ENCODE data around the gene CCDC159.
"Not testable (repeated sequence)": the region's sequence is repeated elsewhere in the genome, so short reads cannot be mapped to it uniquely, and the experiment has no call there.

CCDC159 gene

DNA sequence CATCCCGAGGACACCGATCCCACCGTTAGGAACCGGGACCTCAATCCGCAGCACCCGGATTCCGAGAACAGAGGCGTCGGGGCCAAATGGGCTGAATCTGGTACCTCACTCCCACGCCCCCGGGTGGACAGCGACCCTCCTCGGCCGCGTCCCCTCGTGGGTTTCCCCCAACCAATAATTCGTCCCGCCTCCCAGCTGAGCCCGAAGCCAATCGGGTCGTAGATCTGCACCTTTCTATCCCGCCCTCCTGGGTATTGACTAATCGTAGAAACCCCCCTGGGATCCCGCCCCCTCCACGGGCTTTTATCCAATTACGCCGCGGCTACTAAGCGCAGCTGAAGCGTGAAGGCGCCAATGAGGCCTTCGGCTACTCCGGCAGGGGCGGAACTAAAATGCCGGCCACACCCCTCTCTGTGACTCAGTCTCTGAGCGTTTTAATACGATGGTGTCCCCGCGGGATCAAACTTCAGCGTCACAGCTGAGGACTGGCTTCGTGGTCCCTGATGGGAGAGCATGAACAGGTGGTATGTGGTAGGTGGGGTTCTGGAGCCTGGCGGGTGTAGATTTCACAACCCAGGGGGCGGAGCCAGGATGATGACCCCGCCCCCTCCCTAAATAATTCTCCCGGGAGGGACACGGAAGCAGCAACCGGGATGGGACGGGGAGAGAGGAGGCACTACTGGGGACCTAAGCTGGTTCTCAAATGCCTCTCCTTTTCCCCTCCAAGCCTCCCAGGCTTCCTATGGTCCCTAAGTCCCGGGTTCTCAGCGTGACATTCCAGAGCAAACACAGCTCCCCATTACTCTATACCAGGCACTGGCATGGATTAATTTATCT is at the start of gene CCDC159, which contains the start of gene TMEM205:
Gene CCDC159 (plus strand): TSS at position 416 of the 837 bp plus-strand sequence. CDS start 88 bp downstream, at position 504.
Gene TMEM205 (minus strand): TSS at position 165 of the 837 bp plus-strand sequence. CDS start 649 bp downstream, outside the sequence.
- H3K4me1 ChIP-seq (ENCODE audit: insufficient read depth, low read length), result no peaks in the 10 kb centered on the region
- H3K36me3 ChIP-seq (ENCODE audit: insufficient read depth, low read length), result peaks cover 4% of the 10 kb centered on the region; the same call in 1 of the 2 replicates
- peak within 1 kb of the TSS; percentile 70 for H3K9ac ChIP-seq (ENCODE audit: low read depth, low read length)
- no peaks in the 10 kb centered on the region for H3K9me3 ChIP-seq (ENCODE audit: control insufficient read depth, insufficient read depth, low read length)

DNA sequence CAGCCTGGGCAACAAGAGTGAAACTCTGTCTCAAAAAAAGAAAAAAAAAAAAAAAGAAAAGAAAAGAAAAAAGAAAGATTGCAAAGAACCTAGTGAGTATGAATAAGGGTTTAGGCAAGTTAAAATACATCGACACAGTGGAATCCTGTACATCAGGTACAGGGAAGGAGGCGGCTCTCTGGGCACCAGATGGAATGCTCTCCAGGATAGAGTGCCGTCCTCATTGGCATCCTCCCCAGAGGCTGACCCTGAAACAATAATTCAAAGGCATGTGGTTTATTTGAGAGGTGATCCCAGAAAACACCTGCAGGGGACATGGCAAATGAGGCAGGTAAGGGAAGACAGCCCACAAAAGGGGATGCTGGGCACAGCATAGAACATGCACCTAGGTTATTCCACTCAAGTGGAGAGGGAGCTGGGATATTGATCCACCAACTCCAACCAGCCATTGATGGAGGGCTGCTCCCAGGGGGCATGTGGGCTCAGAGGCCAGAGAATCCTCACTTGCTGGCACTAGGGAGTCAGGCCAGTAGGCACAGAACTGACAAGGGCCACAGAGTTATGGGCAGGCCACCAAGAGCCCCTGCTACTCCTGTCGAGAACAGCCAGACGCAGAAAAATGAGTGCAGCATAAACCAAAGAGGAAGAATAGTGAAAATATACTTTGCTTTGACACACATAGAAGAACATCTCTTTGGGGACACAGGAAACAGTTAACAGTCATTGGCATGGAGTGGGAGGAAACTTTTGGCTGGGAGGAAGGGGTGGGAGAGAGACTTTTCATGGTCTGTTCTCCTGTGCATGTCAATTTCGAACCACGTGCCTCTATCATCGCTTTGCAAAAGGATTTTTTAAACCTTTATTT is 46.1 kb upstream of the CCDC159 start:
- Histone ChIP-seq H3K9ac (ENCODE audit: low read depth, low read length) (no peak overlapping the region), H3K9me3 (ENCODE audit: control insufficient read depth, insufficient read depth, low read length) (no peaks in the 10 kb centered on the region), H3K4me1 (ENCODE audit: insufficient read depth, low read length) (no peaks in the 10 kb centered on the region), H3K36me3 (ENCODE audit: insufficient read depth, low read length) (no peaks in the 10 kb centered on the region)

- Histone ChIP-seq H3K36me3 (ENCODE audit: insufficient read depth, low read length) (no peaks in the 10 kb centered on the region), H3K4me1 (ENCODE audit: insufficient read depth, low read length) (no peaks in the 10 kb centered on the region), H3K9me3 (ENCODE audit: control insufficient read depth, insufficient read depth, low read length) (no peaks in the 10 kb centered on the region), H3K9ac (ENCODE audit: low read depth, low read length) (no peak overlapping the region)
These were observed 45.6 kb upstream of the CCDC159 start for GRCh38 chr19:11300811-11301120.

DNA sequence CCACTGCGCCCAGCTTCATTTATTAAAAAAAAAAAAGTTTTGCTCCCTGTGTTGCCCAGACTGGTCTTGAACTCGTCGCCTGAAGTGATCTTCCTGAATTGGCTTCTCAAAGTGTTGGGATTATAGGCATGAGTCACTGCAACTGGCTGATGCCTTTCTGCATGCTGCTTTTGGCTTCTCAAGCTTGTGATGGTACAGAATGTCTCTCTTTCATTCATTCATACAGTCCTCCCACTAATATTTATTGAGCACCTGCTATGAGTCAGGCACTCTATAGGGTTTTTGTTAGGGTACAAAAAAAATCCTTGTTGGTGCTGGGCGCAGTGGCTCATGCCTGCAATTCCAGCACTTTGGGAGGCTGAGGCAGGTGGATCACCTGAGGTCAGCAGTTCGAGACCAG is 41.4 kb upstream of the CCDC159 start:
- Histone ChIP-seq H3K4me1 (ENCODE audit: insufficient read depth, low read length) (no peaks in the 10 kb centered on the region), H3K9me3 (ENCODE audit: control insufficient read depth, insufficient read depth, low read length) (no peaks in the 10 kb centered on the region), H3K36me3 (ENCODE audit: insufficient read depth, low read length) (no peaks in the 10 kb centered on the region), H3K9ac (ENCODE audit: low read depth, low read length) (no peak overlapping the region)

GRCh38 chr19:11306337-11306736 is 40.0 kb upstream of the CCDC159 start:
- Histone ChIP-seq H3K36me3 (ENCODE audit: insufficient read depth, low read length) (no peaks in the 10 kb centered on the region), H3K4me1 (ENCODE audit: insufficient read depth, low read length) (no peaks in the 10 kb centered on the region), H3K9ac (ENCODE audit: low read depth, low read length) (no peak overlapping the region), H3K9me3 (ENCODE audit: control insufficient read depth, insufficient read depth, low read length) (no peaks in the 10 kb centered on the region)

- H3K4me1 ChIP-seq (ENCODE audit: insufficient read depth, low read length), result peaks cover 14% of the 10 kb centered on the region
- not testable (repeated sequence) for H3K9ac ChIP-seq (ENCODE audit: low read depth, low read length); H3K36me3 ChIP-seq (ENCODE audit: insufficient read depth, low read length); H3K9me3 ChIP-seq (ENCODE audit: control insufficient read depth, insufficient read depth, low read length)
These were observed 25.9 kb upstream of the CCDC159 start for GRCh38 chr19:11320278-11320995.

- peaks cover 14% of the 10 kb centered on the region for H3K4me1 ChIP-seq (ENCODE audit: insufficient read depth, low read length)
- H3K36me3 ChIP-seq (ENCODE audit: insufficient read depth, low read length), result no peaks in the 10 kb centered on the region
- H3K9me3 ChIP-seq (ENCODE audit: control insufficient read depth, insufficient read depth, low read length), result no peaks in the 10 kb centered on the region
- no peak overlapping the region for H3K9ac ChIP-seq (ENCODE audit: low read depth, low read length)
These were observed 24.9 kb upstream of the CCDC159 start for GRCh38 chr19:11321191-11322126.

DNA sequence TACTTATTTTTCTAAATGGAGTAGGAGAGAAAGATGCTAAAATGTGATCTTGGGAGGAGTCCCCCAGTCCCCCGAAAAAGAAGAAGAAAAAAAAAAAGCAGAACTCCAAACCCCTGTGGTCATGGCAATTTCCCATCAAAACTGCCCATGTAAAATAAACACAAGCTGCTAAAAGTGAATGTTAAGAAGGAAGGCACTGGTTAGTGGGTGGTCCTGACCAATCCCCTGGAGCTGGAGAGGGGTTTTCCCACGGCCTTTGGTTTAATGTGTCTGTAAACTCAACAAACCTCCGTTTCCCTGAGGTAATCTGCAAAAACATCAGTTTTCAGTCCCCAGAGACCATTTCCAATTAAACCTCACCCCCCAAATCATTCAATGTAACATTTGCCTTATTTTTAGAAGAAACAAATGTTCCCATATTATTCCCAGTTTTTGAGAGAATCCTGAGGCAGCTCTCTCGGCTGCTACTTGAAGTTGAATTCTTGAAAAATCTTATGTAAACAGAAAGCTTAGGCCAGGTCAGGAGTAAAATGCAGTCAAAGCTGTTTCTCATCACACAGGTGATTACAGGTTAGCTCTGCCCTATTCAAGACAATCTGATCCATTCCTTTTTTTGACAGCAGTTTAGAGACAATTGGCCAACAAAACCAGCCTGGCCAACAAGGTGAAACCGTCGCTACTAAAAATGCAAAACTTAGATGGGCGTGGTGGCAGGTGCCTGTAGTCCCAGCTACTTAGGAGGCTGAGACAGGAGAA is 23.9 kb upstream of the CCDC159 start:
- Histone ChIP-seq H3K4me1 (ENCODE audit: insufficient read depth, low read length) (peaks cover 14% of the 10 kb centered on the region), H3K9ac (ENCODE audit: low read depth, low read length) (no peak overlapping the region), H3K36me3 (ENCODE audit: insufficient read depth, low read length) (no peaks in the 10 kb centered on the region), H3K9me3 (ENCODE audit: control insufficient read depth, insufficient read depth, low read length) (no peaks in the 10 kb centered on the region)

- H3K36me3 ChIP-seq (ENCODE audit: insufficient read depth, low read length), result no peaks in the 10 kb centered on the region
- peaks cover 14% of the 10 kb centered on the region for H3K4me1 ChIP-seq (ENCODE audit: insufficient read depth, low read length)
- H3K9ac ChIP-seq (ENCODE audit: low read depth, low read length), result no peak overlapping the region
- H3K9me3 ChIP-seq (ENCODE audit: control insufficient read depth, insufficient read depth, low read length), result no peaks in the 10 kb centered on the region
These were observed 22.7 kb upstream of the CCDC159 start for GRCh38 chr19:11323601-11324078.

DNA sequence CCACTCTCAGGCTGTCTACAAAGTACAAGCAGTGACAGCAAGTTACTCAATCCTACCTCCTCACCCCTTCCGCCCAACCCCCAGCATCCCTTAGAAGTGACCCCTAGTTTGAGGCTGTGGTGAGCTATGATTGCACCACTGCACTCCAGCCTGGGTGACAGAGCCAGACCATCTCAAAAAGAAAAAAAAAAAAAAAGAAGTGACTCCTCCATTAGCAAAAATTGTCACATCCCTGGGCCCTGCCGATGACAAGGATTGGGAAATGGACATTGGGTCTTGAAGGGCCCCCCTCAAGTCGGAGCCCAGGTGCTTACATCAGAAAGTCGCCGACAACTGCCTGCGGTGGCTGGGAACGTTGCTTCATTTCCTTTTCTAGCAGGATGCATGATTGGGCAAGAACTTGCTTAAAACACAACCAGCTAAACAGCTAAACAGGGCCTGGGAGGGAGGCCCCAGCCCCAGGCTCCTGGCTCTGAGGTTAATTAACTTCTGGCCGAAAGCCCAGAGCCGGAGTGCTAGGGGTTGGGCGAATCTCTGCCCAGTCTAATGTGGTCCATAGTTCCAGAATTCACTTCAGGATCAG is 22.1 kb upstream of the CCDC159 start:
- Histone ChIP-seq H3K9me3 (ENCODE audit: control insufficient read depth, insufficient read depth, low read length) (no peaks in the 10 kb centered on the region), H3K4me1 (ENCODE audit: insufficient read depth, low read length) (peaks cover 14% of the 10 kb centered on the region), H3K36me3 (ENCODE audit: insufficient read depth, low read length) (no peaks in the 10 kb centered on the region), H3K9ac (ENCODE audit: low read depth, low read length) (no peak overlapping the region)

- Histone ChIP-seq H3K9ac (ENCODE audit: low read depth, low read length) (no peak overlapping the region), H3K36me3 (ENCODE audit: insufficient read depth, low read length) (no peaks in the 10 kb centered on the region), H3K4me1 (ENCODE audit: insufficient read depth, low read length) (peaks cover 14% of the 10 kb centered on the region), H3K9me3 (ENCODE audit: control insufficient read depth, insufficient read depth, low read length) (no peaks in the 10 kb centered on the region)
These were observed 21.4 kb upstream of the CCDC159 start for GRCh38 chr19:11324748-11325389.

DNA sequence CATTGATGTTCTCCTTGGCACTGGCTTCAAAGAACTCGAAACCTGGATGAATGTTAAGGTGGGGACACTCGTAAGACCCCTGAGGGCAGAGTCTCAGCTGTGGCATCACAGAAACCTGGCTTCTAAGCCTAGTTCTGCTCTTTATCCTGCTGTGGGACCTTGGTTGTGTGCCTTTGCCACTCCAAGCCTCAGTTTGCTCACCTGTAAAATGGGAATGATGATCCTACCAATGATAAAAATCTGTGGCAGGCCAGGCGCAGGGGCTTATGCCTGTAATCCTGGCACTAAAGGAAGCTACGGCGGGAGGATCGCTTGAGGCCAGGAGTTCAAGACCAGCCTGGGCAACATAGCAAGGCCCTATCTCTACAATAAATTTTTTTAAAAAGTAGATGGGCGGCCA is 20.8 kb upstream of the CCDC159 start:
- H3K9ac ChIP-seq (ENCODE audit: low read depth, low read length), result no peak overlapping the region
- H3K4me1 ChIP-seq (ENCODE audit: insufficient read depth, low read length), result peaks cover 14% of the 10 kb centered on the region
- no peaks in the 10 kb centered on the region for H3K9me3 ChIP-seq (ENCODE audit: control insufficient read depth, insufficient read depth, low read length)

More for the DNA sequence above, 20.8 kb upstream of the CCDC159 start:
- no peaks in the 10 kb centered on the region for H3K36me3 ChIP-seq (ENCODE audit: insufficient read depth, low read length)

All from ES-I3 (cell line).